GM21367 (cell line): ENCODE results near the gene SULT2B1.

Source experiments
- ATAC-seq: cut with Tn5 transposase; IDR thresholded peaks from one replicate; pipeline ENCODE4 v1.9.1; 2021; ENCODE audit not compliant: unreplicated experiment

The SULT2B1 gene

GRCh38 chr19:48598996-48599700 is 47.2 kb downstream of the SULT2B1 start:
- no peak for ATAC-seq

DNA sequence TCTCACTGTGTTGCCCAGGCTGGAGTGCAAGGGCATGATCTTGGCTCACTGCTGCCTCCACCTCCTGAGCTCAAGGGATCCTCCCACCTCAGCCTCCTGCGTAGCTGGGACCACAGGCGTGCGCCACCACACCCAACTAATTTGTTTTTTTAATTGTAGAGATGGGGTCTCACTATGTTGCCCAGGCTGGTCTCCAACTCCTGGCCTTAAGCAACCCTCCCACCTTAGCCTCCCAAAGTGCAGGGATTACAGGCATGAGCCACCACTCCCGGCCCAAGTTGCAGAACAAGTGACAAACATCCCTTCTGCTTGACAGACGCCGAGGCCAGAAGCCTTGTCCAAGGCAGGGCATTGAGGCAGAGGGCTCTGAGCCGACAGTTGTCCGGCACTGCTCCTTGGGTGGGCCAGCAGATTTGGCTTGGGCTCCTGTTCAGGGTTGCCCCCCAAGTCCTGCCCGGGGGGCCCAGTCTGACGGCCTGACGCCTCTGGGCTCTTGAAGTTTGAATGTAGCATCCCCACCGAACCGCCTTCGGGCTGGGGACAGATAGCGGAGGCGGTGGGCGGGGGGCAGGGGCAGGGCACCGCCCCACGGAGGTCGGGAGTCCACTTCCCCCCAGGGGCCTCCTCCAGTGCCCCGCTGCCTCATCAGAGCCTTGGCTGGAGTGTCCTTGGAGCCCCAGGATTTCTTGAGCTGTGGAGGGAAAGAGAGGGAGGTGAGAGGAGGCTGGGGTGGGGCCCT is 48.9 kb downstream of the SULT2B1 start:
- ATAC-seq, result no peak

DNA sequence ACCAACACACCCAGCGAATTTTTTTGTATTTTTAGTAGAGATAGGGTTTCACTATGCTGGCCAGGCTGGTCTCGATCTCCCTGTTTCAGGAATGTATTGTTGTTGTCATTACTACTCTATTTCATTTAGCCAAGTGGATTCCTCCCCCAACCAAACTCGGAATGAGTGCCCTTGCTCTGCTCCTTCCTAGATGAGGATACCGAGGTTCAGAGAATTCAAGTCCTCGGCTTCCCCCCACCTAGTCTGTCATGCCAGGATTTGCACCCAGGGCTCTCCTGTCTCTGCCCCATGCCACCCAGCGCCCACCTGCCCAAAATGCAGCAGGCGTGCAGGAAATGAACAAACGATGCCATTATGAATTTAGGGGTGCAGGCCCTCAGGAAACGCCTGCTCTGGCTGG is 51.0 kb downstream of the SULT2B1 start:
- no peak for ATAC-seq

- ATAC-seq, result no peak
Observed at GRCh38 chr19:48603449-48603848, 51.5 kb downstream of the SULT2B1 start.

GRCh38 chr19:48603850-48604249 is 51.9 kb downstream of the SULT2B1 start:
- ATAC-seq, result no peak

GRCh38 chr19:48606463-48607358 is 54.7 kb downstream of the SULT2B1 start, which contains the start of gene SPACA4:
Gene SPACA4 (plus strand): TSS chr19:48606742. CDS start chr19:48606979, 237 bp downstream.
- no peak for ATAC-seq

DNA sequence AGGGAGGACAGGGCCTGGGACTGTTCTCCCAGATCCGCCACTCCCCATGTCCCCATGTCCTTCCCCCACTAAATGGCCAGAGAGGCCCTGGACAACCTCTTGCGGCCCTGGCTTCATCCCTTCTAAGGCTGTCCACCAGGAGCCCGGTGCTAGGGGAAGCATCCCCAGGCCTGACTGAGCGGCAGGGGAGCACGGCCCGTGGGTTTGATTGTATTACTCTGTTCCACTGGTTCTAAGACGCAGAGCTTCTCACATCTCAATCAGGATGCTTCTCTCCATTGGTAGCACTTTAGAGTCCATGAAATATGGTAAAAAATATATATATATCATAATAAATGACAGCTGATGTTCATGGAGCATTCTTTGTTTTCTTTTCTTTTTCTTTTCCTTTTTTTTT is 55.4 kb downstream of the SULT2B1 start:
- no peak for ATAC-seq

GRCh38 chr19:48608798-48609263 is 56.9 kb downstream of the SULT2B1 start:
- ATAC-seq, result no peak

DNA sequence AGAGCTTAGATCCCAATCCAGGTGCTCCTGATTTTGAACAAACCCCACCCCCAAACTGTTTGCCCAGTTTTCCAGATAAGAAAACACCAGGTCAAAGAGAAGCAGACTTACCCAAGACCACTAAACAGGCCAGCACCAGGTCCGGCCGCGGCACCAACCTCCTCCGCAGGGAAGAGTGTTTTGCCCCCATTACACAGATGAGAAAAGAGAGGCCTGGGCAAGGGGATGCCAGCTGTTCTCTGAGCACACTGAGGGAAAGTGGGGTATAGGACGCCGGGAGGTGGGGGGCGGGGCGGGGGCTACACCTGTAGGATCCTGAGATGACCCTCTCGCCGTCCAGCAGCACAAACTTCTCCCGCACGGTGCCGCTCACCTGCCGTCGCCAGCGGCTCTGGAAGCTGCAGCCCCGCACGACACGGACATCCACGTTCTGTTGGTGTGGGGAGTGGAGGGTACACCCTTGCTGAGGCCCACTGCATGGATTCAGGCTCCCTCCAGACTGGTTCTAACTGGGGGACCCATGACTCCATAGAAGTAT is 57.7 kb downstream of the SULT2B1 start:
- no peak for ATAC-seq

- ATAC-seq, result no peak
Observed at GRCh38 chr19:48611872-48612271, 59.9 kb downstream of the SULT2B1 start.

DNA sequence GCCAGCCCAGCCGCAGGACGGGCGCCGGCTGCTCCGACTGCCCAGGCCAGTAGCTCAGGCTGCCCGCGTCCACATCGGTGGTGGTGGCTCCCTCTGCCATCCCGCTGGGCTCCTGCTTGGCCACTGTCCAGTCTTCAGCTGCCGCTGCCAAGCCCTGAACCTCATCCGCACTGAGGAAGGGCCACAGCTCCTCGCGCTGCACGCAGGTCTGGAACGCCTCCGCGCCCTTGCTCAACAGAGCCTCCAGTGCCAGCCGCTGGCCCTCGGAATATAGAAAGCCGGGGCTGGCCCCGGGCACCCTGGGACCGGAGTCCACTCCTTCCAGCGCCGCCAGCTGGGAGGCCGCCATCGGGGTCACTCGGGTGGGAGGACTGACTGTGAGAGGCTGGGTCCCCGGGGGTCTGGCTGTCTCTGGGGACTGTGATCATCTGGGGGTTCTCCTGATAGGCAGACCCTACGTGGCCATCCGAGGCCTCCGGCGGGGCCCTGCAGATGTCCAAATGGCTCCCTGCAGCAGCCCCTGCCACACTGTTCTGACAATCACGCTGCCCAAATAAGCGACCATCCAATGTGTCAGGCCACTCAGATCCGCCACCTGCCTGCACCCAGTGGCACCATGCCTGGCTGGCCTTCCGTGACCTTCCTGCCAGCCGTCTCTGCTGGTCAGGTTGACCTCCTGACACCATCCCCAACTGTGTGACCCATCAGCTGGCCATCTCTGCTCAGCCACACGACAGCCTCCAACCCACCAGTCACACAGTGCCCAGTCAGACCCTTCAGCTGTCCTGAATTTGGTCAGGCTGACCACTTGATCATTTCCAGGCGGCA is 61.3 kb downstream of the SULT2B1 start:
- ATAC-seq, result no peak

DNA sequence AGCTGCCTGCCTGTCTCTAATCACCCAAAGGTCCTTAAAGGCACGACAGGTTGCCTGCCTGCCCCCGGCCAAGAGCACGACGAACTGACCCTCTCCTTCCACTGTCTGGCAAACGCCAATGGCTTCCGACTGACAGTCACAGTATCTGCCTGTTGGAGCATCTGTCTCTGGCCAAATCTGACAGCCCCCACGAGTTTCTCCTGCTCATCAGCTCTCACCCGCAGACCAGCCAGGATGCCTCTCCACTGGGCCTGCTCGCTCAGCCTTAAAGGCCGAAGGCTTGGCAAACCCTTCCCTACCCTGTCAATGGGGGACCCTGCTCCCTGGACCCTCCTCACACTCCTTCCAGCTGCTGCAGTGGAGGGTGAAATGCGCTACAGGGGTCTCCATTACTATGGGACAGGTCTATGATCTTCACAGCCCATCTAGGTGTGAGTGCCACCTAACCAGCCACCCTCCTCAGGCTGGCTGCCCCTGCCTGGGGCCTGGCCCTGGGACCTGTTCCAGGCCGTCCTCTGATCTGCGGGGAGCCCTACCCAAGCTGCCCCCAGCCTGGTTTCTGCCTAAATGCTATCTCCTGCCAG is 62.0 kb downstream of the SULT2B1 start:
- ATAC-seq, result no peak

DNA sequence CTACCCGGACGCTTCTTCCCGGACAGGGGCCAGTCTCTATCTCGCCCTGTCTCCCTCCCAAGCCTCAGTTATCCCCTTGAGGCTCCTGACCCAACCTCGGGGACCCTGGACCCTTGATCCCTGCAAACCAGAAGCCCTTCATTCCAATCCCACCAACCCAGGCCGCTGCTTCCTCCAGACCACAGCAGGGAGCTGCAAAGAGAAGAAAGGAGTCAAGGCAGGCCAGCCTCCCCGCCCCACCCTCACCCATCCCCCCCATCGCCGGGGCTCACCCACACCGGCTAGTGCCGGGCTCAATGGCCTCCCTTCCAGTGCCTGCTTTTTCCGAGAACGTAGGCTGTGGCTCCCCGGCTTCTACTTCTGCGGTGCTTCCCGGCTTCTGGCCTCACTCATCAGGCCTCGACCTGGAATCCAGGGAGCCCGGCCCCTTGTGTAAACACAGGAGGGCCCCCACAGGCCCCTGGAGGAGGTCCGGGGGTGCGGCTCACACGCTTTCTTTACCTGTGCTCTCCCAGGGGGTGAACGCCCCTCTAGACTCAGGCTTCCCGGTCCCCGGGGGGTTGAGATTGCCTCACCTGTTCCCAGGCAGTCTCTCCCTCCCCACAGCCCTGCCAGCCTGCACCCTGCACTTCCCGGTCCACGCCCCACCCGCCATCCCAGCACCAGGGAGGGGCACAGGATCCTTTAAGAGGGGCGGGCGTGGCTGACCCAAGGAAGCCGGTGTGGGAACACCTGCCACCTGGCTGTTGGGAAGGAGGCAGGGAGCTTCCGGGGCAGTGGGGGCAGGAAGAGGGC is 62.7 kb downstream of the SULT2B1 start, which contains the start of gene FAM83E:
FAM83E (minus strand) TSS at position 641 of the 795 bp plus-strand sequence. CDS start 1,704 bp downstream, outside the sequence.
- no peak for ATAC-seq

DNA sequence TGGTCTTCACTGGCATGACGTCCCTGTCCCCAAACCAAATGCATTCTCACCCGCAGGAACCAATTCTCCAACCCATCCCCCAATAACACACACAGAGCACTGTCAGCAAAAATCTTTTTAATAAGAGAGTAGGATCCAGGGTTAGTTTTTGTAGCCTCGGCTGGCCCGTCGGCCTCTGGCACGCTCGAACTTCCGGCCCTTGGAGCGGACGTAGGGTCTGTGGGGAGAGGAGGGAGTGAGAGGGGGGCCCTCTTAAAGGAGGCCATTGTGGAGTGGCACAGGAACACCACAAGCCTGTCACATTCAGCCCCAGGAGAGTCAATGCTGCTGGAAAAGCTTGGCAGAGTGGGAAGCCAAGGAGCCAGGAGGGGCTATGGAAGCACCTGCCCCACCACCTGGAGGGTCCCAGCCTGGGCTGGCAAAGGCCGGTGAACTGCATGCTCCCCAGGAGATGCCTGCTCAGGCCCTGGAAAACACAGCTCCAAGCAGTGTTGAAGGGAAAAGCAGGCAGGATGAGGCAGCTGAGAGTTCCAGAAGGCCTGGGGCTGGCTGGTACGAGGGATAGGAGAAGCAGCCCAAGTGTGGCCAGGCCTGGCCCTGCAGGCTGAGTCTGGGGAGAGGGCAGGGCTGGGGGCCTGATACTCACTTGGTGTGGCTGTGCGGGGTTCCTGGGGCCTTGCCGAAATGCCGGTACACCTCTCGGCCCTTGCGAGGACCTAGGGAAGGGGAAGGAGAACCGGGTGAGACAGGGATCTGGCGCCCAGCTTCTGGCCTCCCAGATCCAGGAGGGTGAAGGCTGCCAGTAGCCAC is 63.5 kb downstream of the SULT2B1 start:
- no peak for ATAC-seq

DNA sequence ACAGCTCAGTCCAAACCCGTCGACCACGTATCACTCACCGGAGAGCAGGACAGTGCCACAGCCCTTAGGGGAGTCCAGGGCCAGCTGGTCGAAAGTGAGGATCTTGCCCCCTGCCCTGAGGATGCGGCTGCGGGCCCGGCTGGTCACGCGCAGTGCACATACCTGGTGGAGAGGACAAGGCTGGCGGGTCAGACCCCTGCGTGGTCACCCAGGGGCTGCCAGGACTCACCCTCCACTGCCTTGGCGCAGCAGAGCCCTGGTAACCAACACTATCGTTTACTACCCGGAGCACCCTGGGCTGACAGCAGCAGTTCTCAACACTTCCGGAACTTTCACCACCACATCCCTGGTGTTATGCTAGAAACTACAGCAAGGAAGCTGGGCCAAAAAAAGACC is 64.1 kb downstream of the SULT2B1 start:
- no peak for ATAC-seq

DNA sequence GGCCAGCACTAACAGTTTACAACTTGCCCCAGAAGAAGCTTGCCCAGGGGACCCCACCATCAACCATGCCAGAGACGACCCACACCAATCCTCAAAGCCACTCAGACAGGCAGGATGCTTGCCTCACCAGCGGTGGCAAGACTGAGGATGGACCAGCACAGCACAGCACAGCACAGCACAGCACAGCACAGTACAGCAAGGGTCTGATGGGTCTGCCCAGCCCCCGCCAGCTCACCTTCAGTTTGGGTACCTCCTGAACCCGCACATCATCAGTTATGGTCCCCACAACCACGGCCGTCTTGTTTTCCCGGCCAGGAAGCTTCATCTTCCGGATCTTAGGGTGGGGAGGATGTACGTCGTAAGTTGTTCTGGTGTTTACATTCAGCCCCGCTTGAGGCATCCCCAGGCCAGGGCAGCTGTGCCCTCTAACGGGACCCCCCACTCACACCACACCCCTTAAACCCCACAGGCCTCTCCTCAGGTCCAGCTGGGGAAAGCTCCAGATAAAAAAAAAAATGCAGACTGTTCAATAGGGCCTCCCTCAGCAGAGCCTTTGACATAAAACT is 64.6 kb downstream of the SULT2B1 start:
- no peak for ATAC-seq

- no peak for ATAC-seq
Observed at GRCh38 chr19:48617146-48617937, 65.4 kb downstream of the SULT2B1 start.
